Measurements from ENCODE around the gene TMEM247.
A peak's percentile ranks its signal among the peaks of the same experiment; 100 is the strongest.

Gene TMEM247

DNA sequence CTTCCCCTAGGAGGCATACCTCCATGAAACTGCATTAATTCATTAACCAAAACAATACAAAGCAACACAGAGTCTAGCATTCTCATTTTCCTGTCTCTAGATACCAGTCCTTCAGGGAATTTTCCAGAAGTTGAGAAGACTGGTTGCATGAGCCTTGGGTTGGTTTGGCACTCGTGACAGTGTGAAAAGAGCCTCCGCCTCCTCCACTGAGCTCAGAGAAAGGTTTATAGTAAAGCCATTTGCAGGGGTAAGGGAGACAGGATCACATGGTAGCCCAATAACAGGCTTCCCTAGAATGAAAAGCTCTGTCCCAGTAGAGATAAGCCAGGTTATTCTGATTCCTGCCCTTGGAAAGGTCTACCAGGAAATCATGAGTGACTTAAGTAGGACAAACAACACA, 9.7 kb upstream of the TMEM247 start:
- Histone ChIP-seq H3K9me3 (ENCODE audit: control insufficient read depth, low read length) (no peaks in the 10 kb centered on the region), H2BK5ac (ENCODE audit: low read depth, low read length, poor library complexity, severe bottlenecking) (no peak overlapping the region), H3K4me2 (ENCODE audit: low read length, poor library complexity, severe bottlenecking) (no peak overlapping the region), H2BK15ac (ENCODE audit: low read depth, poor library complexity, severe bottlenecking) (no peak overlapping the region), H3K27me3 (ENCODE audit: control insufficient read depth in 1 of 2, insufficient read depth in 1 of 2, low read length in 2 of 2) (no peaks in the 10 kb centered on the region), H3K79me1 (replicated peaks; ENCODE audit: low read length, poor library complexity, severe bottlenecking) (no peaks in the 10 kb centered on the region), H3K23ac (ENCODE audit: low read length in 2 of 2) (no peak overlapping the region), H3K27ac (ENCODE audit: low read length, poor library complexity, severe bottlenecking) (no peak overlapping the region), H3K9ac (ENCODE audit: low read length) (no peak overlapping the region), H4K91ac (ENCODE audit: low read length) (no peak overlapping the region), H2AK5ac (ENCODE audit: low read length, severe bottlenecking) (no peak overlapping the region), H3K36me3 (ENCODE audit: control insufficient read depth in 1 of 2, insufficient read depth in 2 of 2, low read depth in 1 of 2, low read length in 2 of 2) (no peaks in the 10 kb centered on the region), H3K4me3 (ENCODE audit: insufficient read depth in 1 of 2, low read depth in 1 of 2, low read length in 2 of 2) (no peak overlapping the region), H2BK12ac (ENCODE audit: low read length in 2 of 2) (no peak overlapping the region), H3K4ac (ENCODE audit: low read depth in 1 of 2, low read length in 2 of 2) (no peak overlapping the region), H3K14ac (ENCODE audit: low read length in 2 of 2) (no peak overlapping the region), H4K8ac (ENCODE audit: low read length) (no peak overlapping the region), H3K18ac (ENCODE audit: low read depth in 1 of 2, low read length in 2 of 2) (no peak overlapping the region), H2BK120ac (ENCODE audit: low read depth, low read length) (no peak overlapping the region), H2AFZ (ENCODE audit: low read depth, low read length) (no peak overlapping the region), H3K4me1 (ENCODE audit: control insufficient read depth, insufficient read depth, low read depth, low read length) (no peaks in the 10 kb centered on the region)
- WGBS = 88% methylated on average over 2 of the region's 2 CpGs
- no peak for DNase-seq

GRCh38 chr2:46470114-46470628, 9.2 kb upstream of the TMEM247 start:
- Histone ChIP-seq H3K4me1 (ENCODE audit: control insufficient read depth, insufficient read depth, low read depth, low read length) (no peaks in the 10 kb centered on the region), H2BK12ac (ENCODE audit: low read length in 2 of 2) (no peak overlapping the region), H2AK5ac (ENCODE audit: low read length, severe bottlenecking) (no peak overlapping the region), H3K4me2 (ENCODE audit: low read length, poor library complexity, severe bottlenecking) (no peak overlapping the region), H2BK120ac (ENCODE audit: low read depth, low read length) (no peak overlapping the region), H3K27ac (ENCODE audit: low read length, poor library complexity, severe bottlenecking) (no peak overlapping the region), H3K79me1 (replicated peaks; ENCODE audit: low read length, poor library complexity, severe bottlenecking) (no peaks in the 10 kb centered on the region), H2BK5ac (ENCODE audit: low read depth, low read length, poor library complexity, severe bottlenecking) (no peak overlapping the region), H3K23ac (ENCODE audit: low read length in 2 of 2) (no peak overlapping the region), H3K4me3 (ENCODE audit: insufficient read depth in 1 of 2, low read depth in 1 of 2, low read length in 2 of 2) (no peak overlapping the region), H3K14ac (ENCODE audit: low read length in 2 of 2) (no peak overlapping the region), H2BK15ac (ENCODE audit: low read depth, poor library complexity, severe bottlenecking) (no peak overlapping the region), H3K36me3 (ENCODE audit: control insufficient read depth in 1 of 2, insufficient read depth in 2 of 2, low read depth in 1 of 2, low read length in 2 of 2) (no peaks in the 10 kb centered on the region), H3K9ac (ENCODE audit: low read length) (no peak overlapping the region), H4K91ac (ENCODE audit: low read length) (no peak overlapping the region), H3K18ac (ENCODE audit: low read depth in 1 of 2, low read length in 2 of 2) (no peak overlapping the region), H3K9me3 (ENCODE audit: control insufficient read depth, low read length) (no peaks in the 10 kb centered on the region), H2AFZ (ENCODE audit: low read depth, low read length) (no peak overlapping the region), H3K4ac (ENCODE audit: low read depth in 1 of 2, low read length in 2 of 2) (no peak overlapping the region), H4K8ac (ENCODE audit: low read length) (peak overlapping the region; percentile 29), H3K27me3 (ENCODE audit: control insufficient read depth in 1 of 2, insufficient read depth in 1 of 2, low read length in 2 of 2) (no peaks in the 10 kb centered on the region)
- DNase-seq = no peak
- 84% methylated on average over 7 of the region's 7 CpGs for WGBS

GRCh38 chr2:46471019-46471583, 8.3 kb upstream of the TMEM247 start:
- Histone ChIP-seq H3K4me2 (ENCODE audit: low read length, poor library complexity, severe bottlenecking) (no peak overlapping the region), H2BK120ac (ENCODE audit: low read depth, low read length) (no peak overlapping the region), H3K18ac (ENCODE audit: low read depth in 1 of 2, low read length in 2 of 2) (no peak overlapping the region), H3K14ac (ENCODE audit: low read length in 2 of 2) (no peak overlapping the region), H3K79me1 (replicated peaks; ENCODE audit: low read length, poor library complexity, severe bottlenecking) (no peaks in the 10 kb centered on the region), H2BK5ac (ENCODE audit: low read depth, low read length, poor library complexity, severe bottlenecking) (no peak overlapping the region), H4K91ac (ENCODE audit: low read length) (no peak overlapping the region), H3K9ac (ENCODE audit: low read length) (no peak overlapping the region), H3K23ac (ENCODE audit: low read length in 2 of 2) (no peak overlapping the region), H3K4me3 (ENCODE audit: insufficient read depth in 1 of 2, low read depth in 1 of 2, low read length in 2 of 2) (no peak overlapping the region), H2BK15ac (ENCODE audit: low read depth, poor library complexity, severe bottlenecking) (no peak overlapping the region), H3K27ac (ENCODE audit: low read length, poor library complexity, severe bottlenecking) (no peak overlapping the region), H3K4ac (ENCODE audit: low read depth in 1 of 2, low read length in 2 of 2) (no peak overlapping the region), H3K27me3 (ENCODE audit: control insufficient read depth in 1 of 2, insufficient read depth in 1 of 2, low read length in 2 of 2) (no peaks in the 10 kb centered on the region), H4K8ac (ENCODE audit: low read length) (no peak overlapping the region), H2AK5ac (ENCODE audit: low read length, severe bottlenecking) (no peak overlapping the region), H2AFZ (ENCODE audit: low read depth, low read length) (no peak overlapping the region), H3K4me1 (ENCODE audit: control insufficient read depth, insufficient read depth, low read depth, low read length) (no peaks in the 10 kb centered on the region), H2BK12ac (ENCODE audit: low read length in 2 of 2) (no peak overlapping the region), H3K36me3 (ENCODE audit: control insufficient read depth in 1 of 2, insufficient read depth in 2 of 2, low read depth in 1 of 2, low read length in 2 of 2) (no peaks in the 10 kb centered on the region), H3K9me3 (ENCODE audit: control insufficient read depth, low read length) (no peaks in the 10 kb centered on the region)
- WGBS = 86% methylated on average over 4 of the region's 5 CpGs
- no peak for DNase-seq

DNA sequence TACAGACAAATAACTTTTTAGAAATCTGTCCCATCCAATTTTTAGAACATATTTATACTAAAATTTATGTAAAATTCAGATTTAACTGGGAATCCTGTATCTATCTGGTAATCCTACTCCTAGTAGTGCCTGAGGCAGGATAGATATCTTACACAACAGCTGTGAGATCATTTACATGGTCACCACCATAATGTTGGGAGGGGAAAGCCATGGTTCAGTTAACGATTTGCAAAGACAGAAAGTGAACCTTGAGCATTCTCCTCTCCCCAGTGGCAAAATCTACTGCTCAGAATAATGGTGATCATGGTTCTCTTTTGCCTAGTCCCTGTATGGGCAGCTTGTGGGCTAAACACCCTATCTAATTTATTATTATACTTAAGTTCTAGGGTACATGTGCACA, 7.7 kb upstream of the TMEM247 start:
- no peaks in the 10 kb centered on the region for H3K36me3 ChIP-seq (ENCODE audit: control insufficient read depth in 1 of 2, insufficient read depth in 2 of 2, low read depth in 1 of 2, low read length in 2 of 2)
- H2AFZ ChIP-seq (ENCODE audit: low read depth, low read length) = no peak overlapping the region
- no peak overlapping the region for H3K4me3 ChIP-seq (ENCODE audit: insufficient read depth in 1 of 2, low read depth in 1 of 2, low read length in 2 of 2)
- no peaks in the 10 kb centered on the region for H3K4me1 ChIP-seq (ENCODE audit: control insufficient read depth, insufficient read depth, low read depth, low read length)
- H3K14ac ChIP-seq (ENCODE audit: low read length in 2 of 2) = no peak overlapping the region
- H3K9me3 ChIP-seq (ENCODE audit: control insufficient read depth, low read length) = no peaks in the 10 kb centered on the region
- no peaks in the 10 kb centered on the region for H3K27me3 ChIP-seq (ENCODE audit: control insufficient read depth in 1 of 2, insufficient read depth in 1 of 2, low read length in 2 of 2)
- no peak overlapping the region for H2AK5ac ChIP-seq (ENCODE audit: low read length, severe bottlenecking)
- WGBS = no CpG with 5 or more reads among the region's 1 CpG
- no peak overlapping the region for H2BK12ac ChIP-seq (ENCODE audit: low read length in 2 of 2)
- H4K8ac ChIP-seq (ENCODE audit: low read length) = no peak overlapping the region
- no peak overlapping the region for H3K23ac ChIP-seq (ENCODE audit: low read length in 2 of 2)
- no peak overlapping the region for H3K4ac ChIP-seq (ENCODE audit: low read depth in 1 of 2, low read length in 2 of 2)
- H3K9ac ChIP-seq (ENCODE audit: low read length) = no peak overlapping the region
- no peaks in the 10 kb centered on the region for H3K79me1 ChIP-seq (replicated peaks; ENCODE audit: low read length, poor library complexity, severe bottlenecking)
- H2BK120ac ChIP-seq (ENCODE audit: low read depth, low read length) = no peak overlapping the region
- H3K4me2 ChIP-seq (ENCODE audit: low read length, poor library complexity, severe bottlenecking) = no peak overlapping the region
- H4K91ac ChIP-seq (ENCODE audit: low read length) = no peak overlapping the region
- no peak overlapping the region for H3K27ac ChIP-seq (ENCODE audit: low read length, poor library complexity, severe bottlenecking)
- no peak overlapping the region for H3K18ac ChIP-seq (ENCODE audit: low read depth in 1 of 2, low read length in 2 of 2)
- no peak overlapping the region for H2BK5ac ChIP-seq (ENCODE audit: low read depth, low read length, poor library complexity, severe bottlenecking)
- H2BK15ac ChIP-seq (ENCODE audit: low read depth, poor library complexity, severe bottlenecking) = no peak overlapping the region
- DNase-seq = no peak
